HCT116 (cell line): ENCODE results near the gene ZDHHC14. TPM values are rescaled to one million over a fixed set of nuclear protein-coding genes. Genes with fewer than 3 reads are reported as not detected.

Source experiments
- ATAC-seq: fragments of 200-7000 bp; cut with Tn5 transposase; 2 replicates; pipeline ENCODE4 v1.9.1; 2020; ENCODE audit warnings: mild to moderate bottlenecking, moderate library complexity
- BruUV-seq: library from RNA; stranded (reverse); fragments of 400-500 nt; replicated peaks from 2 replicates; lab custom pipeline; 2021; lab: Mats Ljungman, UMichigan
- CTCF ChIA-PET: fragments of 300-600 bp; sonication (Branson Sonifier 250); formaldehyde crosslinking; loops from one replicate; lab custom pipeline; 2021; ENCODE audit warnings: antibody characterized with exemption; lab: Charles Lee
- POLR2A ChIA-PET: fragments of 300-600, 350-600 bp; sonication (Branson Sonifier 250); formaldehyde crosslinking; loops from one replicate; lab custom pipeline; 2021; ENCODE audit warnings: antibody characterized with exemption; lab: Charles Lee
- RAD21 ChIA-PET, 2 experiments: fragments of 300-600 bp; sonication (Branson Sonifier 250); formaldehyde crosslinking; loops; one replicate each; lab custom pipeline; 2023; ENCODE audit warnings: low total read pairs in 2 of 2; ENCODE audit not compliant: uncharacterized antibody in 2 of 2, unreplicated experiment in 2 of 2, low non-redundant PET in 1 of 2; lab: Charles Lee
- DNase-seq: peaks from one replicate; pipeline ENCODE4 v3.0.0-alpha.2; 2010; ENCODE audit warnings: low read depth, low spot score
- H2AFZ ChIP-seq: fragments of 200-600 bp; shearing (Covaris generic), sonication (generic); 2 replicates; pipeline ENCODE4 v1.6.1; 2017; ENCODE audit warnings: low read depth, mixed run types, mixed read lengths, antibody characterized with exemption, low read length; ENCODE audit not compliant: poor library complexity, severe bottlenecking
- H3K27ac ChIP-seq: 2 replicates; pipeline ENCODE4 v1.5.1; 2012; ENCODE audit warnings: low read depth, low read length
- H3K27me3 ChIP-seq: fragments of 200-600 bp; sonication (generic); 2 replicates; pipeline ENCODE4 v1.6.1; 2016; ENCODE audit warnings: mixed run types, low read length, mixed read lengths; ENCODE audit not compliant: insufficient read depth
- H3K36me3 ChIP-seq, 2 experiments: fragments of 200-500 bp in 1 of 2; fragments of 200-600 bp in 1 of 2; sonication (Bioruptor generic) in 1 of 2; sonication (generic) in 1 of 2; 2 replicates each; pipeline versions ENCODE4 v1.5.1 to v1.6.1; 2014 to 2016; ENCODE audit warnings: low read length in 2 of 2, inconsistent platforms in 1 of 2, mixed read lengths in 1 of 2, mixed run types in 1 of 2; ENCODE audit not compliant: insufficient read depth in 2 of 2, control insufficient read depth in 1 of 2
- H3K4me1 ChIP-seq, 2 experiments: fragments of 200-600 bp in 1 of 2; sonication (generic) in 1 of 2; 2 replicates each; pipeline versions ENCODE4 v1.5.1 to v1.6.1; 2012 to 2017; ENCODE audit warnings: low read length in 2 of 2, inconsistent platforms in 1 of 2, mild to moderate bottlenecking in 1 of 2, mixed read lengths in 1 of 2, mixed run types in 1 of 2, moderate library complexity in 1 of 2; ENCODE audit not compliant: insufficient read depth in 2 of 2, control insufficient read depth in 1 of 2
- H3K4me2 ChIP-seq: fragments of 200-600 bp; sonication (generic); 2 replicates; pipeline ENCODE4 v1.6.1; 2017; ENCODE audit warnings: mixed run types, low read length, mixed read lengths
- H3K4me3 ChIP-seq, 2 experiments: fragments of 200-600 bp in 1 of 2; sonication (generic) in 1 of 2; replicated peaks in 1 of 2; 2 replicates each; pipeline ENCODE4 v1.5.1; 2011 to 2016; ENCODE audit warnings: low read length in 2 of 2, control low read depth in 1 of 2, low read depth in 1 of 2, mild to moderate bottlenecking in 1 of 2, mixed read lengths in 1 of 2, mixed run types in 1 of 2
- H3K79me2 ChIP-seq: fragments of 200-600 bp; sonication (generic); 2 replicates; pipeline ENCODE4 v1.6.1; 2017; ENCODE audit warnings: mild to moderate bottlenecking, mixed run types, low read length, moderate library complexity, mixed read lengths; ENCODE audit not compliant: insufficient read depth
- H3K9ac ChIP-seq: fragments of 200-600 bp; sonication (generic); 2 replicates; pipeline ENCODE4 v1.6.1; 2016; ENCODE audit warnings: low read length, mixed read lengths
- H3K9me2 ChIP-seq: fragments of 200-600 bp; sonication (generic), shearing (Covaris generic); 2 replicates; pipeline ENCODE4 v1.6.1; 2017; ENCODE audit warnings: mixed run types, mild to moderate bottlenecking, moderate library complexity; ENCODE audit not compliant: insufficient read depth
- H3K9me3 ChIP-seq, 2 experiments: fragments of 200-500 bp in 1 of 2; fragments of 200-600 bp in 1 of 2; sonication (Bioruptor generic) in 1 of 2; sonication (generic) in 1 of 2; 2 replicates each; pipeline ENCODE4 v1.6.1; 2014 to 2017; ENCODE audit warnings: low read length in 2 of 2, mixed read lengths in 2 of 2, inconsistent platforms in 1 of 2, low read depth in 1 of 2, mild to moderate bottlenecking in 1 of 2, mixed run types in 1 of 2, moderate library complexity in 1 of 2; ENCODE audit not compliant: control insufficient read depth in 1 of 2, insufficient read depth in 1 of 2
- H4K20me1 ChIP-seq: fragments of 200-600 bp; sonication (generic), shearing (Covaris generic); 2 replicates; pipeline ENCODE4 v1.6.1; 2017; ENCODE audit warnings: mixed run types, mild to moderate bottlenecking, moderate library complexity; ENCODE audit not compliant: insufficient read depth
- CBX3 ChIP-seq: IDR thresholded peaks from 2 replicates; pipeline ENCODE4 v1.6.1; 2012; ENCODE audit warnings: low read depth
- CEBPB ChIP-seq: IDR thresholded peaks from 2 replicates; pipeline ENCODE4 v1.6.1; 2012; ENCODE audit warnings: low read depth
- CTCF ChIP-seq, 3 experiments: fragments of 200-600 bp in 1 of 3; sonication (generic) in 1 of 3; IDR thresholded peaks in 2 of 3; conservative IDR thresholded peaks in 1 of 3; 2 replicates each; pipeline ENCODE4 v1.5.1; 2012 to 2017; ENCODE audit warnings: low read depth in 2 of 3, low read length in 2 of 3, antibody characterized with exemption in 1 of 3, borderline replicate concordance in 1 of 3, control low read depth in 1 of 3, mild to moderate bottlenecking in 1 of 3, mixed read lengths in 1 of 3, mixed run types in 1 of 3, moderate library complexity in 1 of 3; ENCODE audit not compliant: insufficient read depth in 1 of 3
- EGR1 ChIP-seq: IDR thresholded peaks from 2 replicates; pipeline ENCODE4 v1.6.1; 2012; ENCODE audit warnings: low read depth
- ELF1 ChIP-seq: IDR thresholded peaks from 2 replicates; pipeline ENCODE4 v1.6.1; 2012; ENCODE audit warnings: low read depth, borderline replicate concordance
- EZH2phosphoT487 ChIP-seq: fragments of 200-600 bp; IDR thresholded peaks from 2 replicates; pipeline ENCODE4 v1.6.1; 2018; ENCODE audit warnings: antibody characterized with exemption, borderline replicate concordance
- FOSL1 ChIP-seq: IDR thresholded peaks from 2 replicates; pipeline ENCODE4 v1.6.1; 2012; ENCODE audit warnings: low read depth
- POLR2A ChIP-seq: IDR thresholded peaks from 2 replicates; pipeline ENCODE4 v1.7.0; 2011; ENCODE audit warnings: borderline replicate concordance; ENCODE audit not compliant: insufficient read depth, insufficient read length; ENCODE audit errors: extremely low read depth
- POLR2AphosphoS5 ChIP-seq: IDR thresholded peaks from 2 replicates; pipeline ENCODE4 v1.6.1; 2011; ENCODE audit warnings: mild to moderate bottlenecking, low read depth, low read length, moderate library complexity
- REST ChIP-seq: IDR thresholded peaks from 2 replicates; pipeline ENCODE4 v1.6.1; 2012; ENCODE audit warnings: low read depth
- SRF ChIP-seq: IDR thresholded peaks from 2 replicates; pipeline ENCODE4 v1.6.1; 2012; ENCODE audit warnings: low read depth
- TCF7L2 ChIP-seq: IDR thresholded peaks from 2 replicates; pipeline ENCODE4 v1.7.0; 2011; ENCODE audit warnings: borderline replicate concordance, inconsistent platforms; ENCODE audit not compliant: insufficient read depth, insufficient read length; ENCODE audit errors: extremely low read depth
- YY1 ChIP-seq: IDR thresholded peaks from 2 replicates; pipeline ENCODE4 v1.6.1; 2011; ENCODE audit warnings: low read length, low read depth, moderate library complexity, mild to moderate bottlenecking; ENCODE audit not compliant: insufficient replicate concordance; ENCODE audit errors: extremely low read depth
- ZFX ChIP-seq: fragments of 450-650 bp; IDR thresholded peaks from 2 replicates; pipeline ENCODE4 v1.6.1; 2017
- intact Hi-C: fragments of 100-400 bp; cut with micrococcal nuclease; formaldehyde crosslinking; loops from 2 replicates; pipeline ENCODE4 v1.10.0; 2022
- total RNA-seq: library from RNA; stranded (reverse); gene quantifications from one replicate; pipeline ENCODE4 v1.2.1, GENCODE V29; 2021; ENCODE audit not compliant: unreplicated experiment
- TF ChIP-seq, protein P1 (sequence below): IDR thresholded peaks from 2 replicates; pipeline ENCODE4 v1.6.1; 2012
- TF ChIP-seq, protein P2 (sequence below): IDR thresholded peaks from 2 replicates; pipeline ENCODE4 v1.6.1; 2011; ENCODE audit warnings: mild to moderate bottlenecking, low read length, moderate library complexity; ENCODE audit not compliant: insufficient replicate concordance; ENCODE audit errors: extremely low read depth

ZDHHC14 gene
- total RNA-seq, 1 experiment from 2014 or later, result 5.3 TPM

- CTCF ChIA-PET, result interaction anchor here (0.8 to 5.2 kb wide), 8 partner anchors 9 to 406 kb away, joined by 3 to 33 read pairs (median 4); no protein-coding TSS in a partner anchor
- no peak for DNase-seq
- Histone ChIP-seq H3K36me3 (no peaks in the 10 kb centered on the region), H3K9ac (no peak overlapping the region), H2AFZ (no peak overlapping the region), H3K27me3 (no peaks in the 10 kb centered on the region)
- no peak for TF ChIP-seq ZFX
- TF ChIP-seq EGR1, result no peak
- TF ChIP-seq REST, result no peak
- no peak for TF ChIP-seq EZH2phosphoT487
- TF ChIP-seq CEBPB, result no peak
- TF ChIP-seq POLR2AphosphoS5, result no peak
- no peak for TF ChIP-seq CBX3
- TF ChIP-seq ELF1, result no peak
- TF ChIP-seq FOSL1, result no peak
- TF ChIP-seq, protein P1, sequence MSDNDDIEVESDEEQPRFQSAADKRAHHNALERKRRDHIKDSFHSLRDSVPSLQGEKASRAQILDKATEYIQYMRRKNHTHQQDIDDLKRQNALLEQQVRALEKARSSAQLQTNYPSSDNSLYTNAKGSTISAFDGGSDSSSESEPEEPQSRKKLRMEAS, result no peak
- no peak for TF ChIP-seq SRF
- TF ChIP-seq CTCF (IDR thresholded peaks at IDR 0.05 in 2 of 3, conservative IDR thresholded peaks at IDR 0.05 in 1 of 3; ENCODE audit: borderline replicate concordance in 1 of 3, insufficient read depth in 1 of 3, low read depth in 2 of 3, low read length in 2 of 3), result no peak
- TF ChIP-seq YY1, result no peak
- TF ChIP-seq POLR2A, result no peak
- no peak for TF ChIP-seq TCF7L2
- TF ChIP-seq, protein P2, sequence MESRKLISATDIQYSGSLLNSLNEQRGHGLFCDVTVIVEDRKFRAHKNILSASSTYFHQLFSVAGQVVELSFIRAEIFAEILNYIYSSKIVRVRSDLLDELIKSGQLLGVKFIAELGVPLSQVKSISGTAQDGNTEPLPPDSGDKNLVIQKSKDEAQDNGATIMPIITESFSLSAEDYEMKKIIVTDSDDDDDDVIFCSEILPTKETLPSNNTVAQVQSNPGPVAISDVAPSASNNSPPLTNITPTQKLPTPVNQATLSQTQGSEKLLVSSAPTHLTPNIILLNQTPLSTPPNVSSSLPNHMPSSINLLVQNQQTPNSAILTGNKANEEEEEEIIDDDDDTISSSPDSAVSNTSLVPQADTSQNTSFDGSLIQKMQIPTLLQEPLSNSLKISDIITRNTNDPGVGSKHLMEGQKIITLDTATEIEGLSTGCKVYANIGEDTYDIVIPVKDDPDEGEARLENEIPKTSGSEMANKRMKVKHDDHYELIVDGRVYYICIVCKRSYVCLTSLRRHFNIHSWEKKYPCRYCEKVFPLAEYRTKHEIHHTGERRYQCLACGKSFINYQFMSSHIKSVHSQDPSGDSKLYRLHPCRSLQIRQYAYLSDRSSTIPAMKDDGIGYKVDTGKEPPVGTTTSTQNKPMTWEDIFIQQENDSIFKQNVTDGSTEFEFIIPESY, result no peak
- TF ChIP-seq, all 23 proteins: peak for 0
- Histone ChIP-seq H4K20me1 (no peaks in the 10 kb centered on the region), H3K4me1 (no peaks in the 10 kb centered on the region; a peak in 1 of 4 replicates), H3K4me2 (peak overlapping the region; percentile 7; the same call in 1 of the 2 replicates), H3K4me3 (no peak overlapping the region), H3K27ac (no peak overlapping the region), H3K79me2 (no peaks in the 10 kb centered on the region), H3K9me3 (no peaks in the 10 kb centered on the region), H3K9me2 (no peaks in the 10 kb centered on the region)
- no peak for ATAC-seq
- ChIA-PET RAD21 (interaction anchor here in 1 of 2 experiments (0.6 kb wide), 1 partner anchor 302 kb away, joined by 3 read pairs; no protein-coding TSS in a partner anchor), POLR2A (no interaction called here)
- intact Hi-C loops, result loop anchor here (1.0 to 10.0 kb wide), 3 partner anchors 208 to 352 kb away; no protein-coding TSS in a partner anchor
- BruUV-seq, result no TSS peak
Measured at GRCh38 chr6:157666729-157667128, 285.7 kb downstream of the ZDHHC14 start.
